GM12878 (cell line): ENCODE results near the gene FANCE. TPM values are rescaled to one million over a fixed set of nuclear protein-coding genes. Genes with fewer than 3 reads are reported as not detected.

ENCODE experiments used
- BHLHE40 ChIP-seq, 2 experiments: fragments of 450-650 bp in 1 of 2; IDR thresholded peaks; 2 replicates each; pipeline ENCODE4 v1.6.1; 2011 to 2017; ENCODE audit warnings: low read depth in 2 of 2, borderline replicate concordance in 1 of 2, improper control_type of control experiment in 1 of 2, low read length in 1 of 2, mild to moderate bottlenecking in 1 of 2
- CBX5 ChIP-seq: sonication (generic); IDR thresholded peaks from 2 replicates; pipeline ENCODE4 v1.6.1; 2016; ENCODE audit warnings: low read depth, moderate library complexity, mild to moderate bottlenecking, inconsistent platforms
- CUX1 ChIP-seq: IDR thresholded peaks from 2 replicates; pipeline ENCODE4 v1.6.1; 2012; ENCODE audit warnings: improper control_type of control experiment, low read depth, low read length; ENCODE audit not compliant: insufficient replicate concordance
- EGR1 ChIP-seq, 2 experiments: IDR thresholded peaks; 1 replicate in 1 of 2; 2 replicates in 1 of 2; pipeline ENCODE4 v1.6.1; 2011 to 2012; ENCODE audit warnings: low read depth in 2 of 2, low read length in 2 of 2, borderline replicate concordance in 1 of 2, mild to moderate bottlenecking in 1 of 2, moderate library complexity in 1 of 2
- JUNB ChIP-seq: IDR thresholded peaks from 2 replicates; pipeline ENCODE4 v1.6.1; 2016; ENCODE audit warnings: antibody characterized with exemption, mild to moderate bottlenecking
- KDM1A ChIP-seq: fragments of 200-600 bp; sonication (generic); IDR thresholded peaks from 2 replicates; pipeline ENCODE4 v1.6.1; 2016; ENCODE audit warnings: borderline replicate concordance
- MYB ChIP-seq: fragments of 150-350 bp; IDR thresholded peaks from 2 replicates; pipeline ENCODE4 v1.6.1; 2014; ENCODE audit warnings: mild to moderate bottlenecking, low read depth, low read length, borderline replicate concordance
- POLR2AphosphoS2 ChIP-seq: IDR thresholded peaks from 2 replicates; pipeline ENCODE4 v1.6.1; 2011; ENCODE audit warnings: low read depth, mild to moderate bottlenecking, low read length, improper control_type of control experiment, moderate library complexity
- SKIL ChIP-seq: fragments of 450-650 bp; IDR thresholded peaks from 2 replicates; pipeline ENCODE4 v1.6.1; 2017; ENCODE audit warnings: mild to moderate bottlenecking, low read depth, inconsistent platforms; ENCODE audit not compliant: poor library complexity, severe bottlenecking
- SP1 ChIP-seq: IDR thresholded peaks from one replicate; pipeline ENCODE4 v1.6.1; 2011; ENCODE audit warnings: low read depth, low read length
- TARDBP ChIP-seq: IDR thresholded peaks from 2 replicates; pipeline ENCODE4 v1.6.1; 2016; ENCODE audit warnings: borderline replicate concordance
- ZSCAN29 ChIP-seq: fragments of 450-650 bp; IDR thresholded peaks from 2 replicates; pipeline ENCODE4 v1.6.1; 2017; ENCODE audit warnings: mild to moderate bottlenecking, moderate library complexity
- polyA plus RNA-seq, 11 experiments: library from polyadenylated mRNA; depleted of rRNA in 4 of 11; unstranded in 6 of 11; stranded (reverse) in 5 of 11; fragments of >200 nt; fragmentation: Nextera tagmentation in 4 of 11; fragmentation: Illumina TruSeq in 1 of 11; extraction: Ambion mirVana in 4 of 11; extraction: Trizol in 1 of 11; gene quantifications; 1 replicate in 1 of 11; 2 replicates in 10 of 11; pipeline versions ENCODE4 v1.2.1 to v1.2.3, GENCODE V29; 2011 to 2016; ENCODE audit warnings: inconsistent platforms in 2 of 11, missing spikeins in 2 of 11, low read depth in 1 of 11
- total RNA-seq, 4 experiments: library from RNA; depleted of rRNA in 3 of 4; stranded (reverse); fragments of >200 nt in 3 of 4; fragmentation: Illumina TruSeq in 1 of 4; extraction: Trizol in 1 of 4; gene quantifications; 2 replicates each; pipeline versions ENCODE4 v1.2.1 to v1.2.3, GENCODE V29; 2013 to 2021
- TF ChIP-seq, protein P1 (sequence below): fragments of 450-650 bp; conservative IDR thresholded peaks from 2 replicates; pipeline ENCODE4 v1.6.1; 2017; ENCODE audit warnings: mild to moderate bottlenecking, moderate library complexity
- TF ChIP-seq, protein P2 (sequence below): fragments of 450-650 bp; IDR thresholded peaks from 2 replicates; pipeline ENCODE4 v1.6.1; 2018; ENCODE audit warnings: borderline replicate concordance, mild to moderate bottlenecking; ENCODE audit not compliant: partially characterized antibody

FANCE gene
- total and polyA plus RNA-seq, 10 of the 15 experiments (the other 5 are each of a cell fraction or from before 2014, with no cell fraction given) = 3.0 to 13.3 (median 8.1) TPM

DNA sequence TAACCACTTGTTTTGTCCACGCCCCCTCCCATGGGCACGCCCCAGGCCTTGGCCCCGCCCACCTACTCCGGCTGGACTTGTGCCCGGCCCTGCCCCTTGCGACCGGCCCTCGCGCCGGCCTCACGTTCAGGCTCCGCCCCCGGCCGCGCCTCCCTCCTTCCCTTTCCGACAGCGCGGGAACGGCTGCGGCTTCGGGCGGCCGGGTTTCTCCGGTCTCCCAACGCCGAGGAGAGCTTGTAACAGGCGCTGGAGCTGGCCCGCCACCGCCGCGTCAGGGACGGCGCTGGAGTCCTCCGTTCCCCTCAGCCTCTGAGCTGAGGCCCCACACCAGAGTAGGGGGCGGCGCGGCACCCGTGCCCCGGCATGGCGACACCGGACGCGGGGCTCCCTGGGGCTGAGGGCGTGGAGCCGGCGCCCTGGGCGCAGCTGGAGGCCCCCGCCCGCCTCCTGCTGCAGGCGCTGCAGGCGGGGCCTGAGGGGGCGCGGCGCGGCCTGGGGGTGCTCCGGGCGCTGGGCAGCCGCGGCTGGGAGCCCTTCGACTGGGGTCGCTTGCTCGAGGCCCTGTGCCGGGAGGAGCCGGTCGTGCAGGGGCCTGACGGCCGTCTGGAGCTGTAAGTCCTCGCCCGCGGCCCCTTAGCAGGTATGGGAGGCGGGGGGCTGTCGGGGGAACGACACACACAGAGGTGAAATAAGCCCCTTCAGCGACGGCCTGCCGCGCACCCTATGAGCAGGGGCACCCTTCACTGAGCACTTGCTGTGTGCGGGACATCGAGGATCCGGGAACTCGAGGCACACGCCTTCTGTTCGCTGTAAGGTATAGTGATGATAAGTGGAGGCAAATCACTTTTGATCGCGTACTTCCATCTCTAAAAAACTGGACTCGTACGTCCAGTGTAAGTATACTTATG, at the start of gene FANCE (continued):
- TF ChIP-seq, protein P1, sequence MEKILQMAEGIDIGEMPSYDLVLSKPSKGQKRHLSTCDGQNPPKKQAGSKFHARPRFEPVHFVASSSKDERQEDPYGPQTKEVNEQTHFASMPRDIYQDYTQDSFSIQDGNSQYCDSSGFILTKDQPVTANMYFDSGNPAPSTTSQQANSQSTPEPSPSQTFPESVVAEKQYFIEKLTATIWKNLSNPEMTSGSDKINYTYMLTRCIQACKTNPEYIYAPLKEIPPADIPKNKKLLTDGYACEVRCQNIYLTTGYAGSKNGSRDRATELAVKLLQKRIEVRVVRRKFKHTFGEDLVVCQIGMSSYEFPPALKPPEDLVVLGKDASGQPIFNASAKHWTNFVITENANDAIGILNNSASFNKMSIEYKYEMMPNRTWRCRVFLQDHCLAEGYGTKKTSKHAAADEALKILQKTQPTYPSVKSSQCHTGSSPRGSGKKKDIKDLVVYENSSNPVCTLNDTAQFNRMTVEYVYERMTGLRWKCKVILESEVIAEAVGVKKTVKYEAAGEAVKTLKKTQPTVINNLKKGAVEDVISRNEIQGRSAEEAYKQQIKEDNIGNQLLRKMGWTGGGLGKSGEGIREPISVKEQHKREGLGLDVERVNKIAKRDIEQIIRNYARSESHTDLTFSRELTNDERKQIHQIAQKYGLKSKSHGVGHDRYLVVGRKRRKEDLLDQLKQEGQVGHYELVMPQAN = peak; percentile 95
- 0 out of 3 replicates have a peak, but pooled peaks of 1 of the 2 experiments have one; percentile 35 for TF ChIP-seq EGR1 (IDR thresholded peaks at IDR 0.05; ENCODE audit: borderline replicate concordance in 1 of 2, low read depth in 2 of 2, low read length in 2 of 2)
- TF ChIP-seq CBX5 = no peak
- no peak for TF ChIP-seq MYB
- TF ChIP-seq TARDBP = no peak
- no peak for TF ChIP-seq POLR2AphosphoS2
- TF ChIP-seq KDM1A = no peak
- TF ChIP-seq JUNB = no peak
- TF ChIP-seq CUX1 = no peak
- no peak for TF ChIP-seq SKIL
- TF ChIP-seq BHLHE40 (IDR thresholded peaks at IDR 0.05; ENCODE audit: borderline replicate concordance in 1 of 2, low read depth in 2 of 2, low read length in 1 of 2) = peak; percentile 66 to 85; a peak in 3 of 4 replicates
- no peak for TF ChIP-seq SP1
- TF ChIP-seq, protein P2, sequence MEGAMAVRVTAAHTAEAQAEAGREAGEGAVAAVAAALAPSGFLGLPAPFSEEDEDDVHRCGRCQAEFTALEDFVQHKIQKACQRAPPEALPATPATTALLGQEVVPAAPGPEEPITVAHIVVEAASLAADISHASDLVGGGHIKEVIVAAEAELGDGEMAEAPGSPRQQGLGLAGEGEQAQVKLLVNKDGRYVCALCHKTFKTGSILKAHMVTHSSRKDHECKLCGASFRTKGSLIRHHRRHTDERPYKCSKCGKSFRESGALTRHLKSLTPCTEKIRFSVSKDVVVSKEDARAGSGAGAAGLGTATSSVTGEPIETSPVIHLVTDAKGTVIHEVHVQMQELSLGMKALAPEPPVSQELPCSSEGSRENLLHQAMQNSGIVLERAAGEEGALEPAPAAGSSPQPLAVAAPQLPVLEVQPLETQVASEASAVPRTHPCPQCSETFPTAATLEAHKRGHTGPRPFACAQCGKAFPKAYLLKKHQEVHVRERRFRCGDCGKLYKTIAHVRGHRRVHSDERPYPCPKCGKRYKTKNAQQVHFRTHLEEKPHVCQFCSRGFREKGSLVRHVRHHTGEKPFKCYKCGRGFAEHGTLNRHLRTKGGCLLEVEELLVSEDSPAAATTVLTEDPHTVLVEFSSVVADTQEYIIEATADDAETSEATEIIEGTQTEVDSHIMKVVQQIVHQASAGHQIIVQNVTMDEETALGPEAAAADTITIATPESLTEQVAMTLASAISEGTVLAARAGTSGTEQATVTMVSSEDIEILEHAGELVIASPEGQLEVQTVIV = no peak
- no peak for TF ChIP-seq ZSCAN29
